GM12865 (cell line): Measurements from ENCODE around the gene EXOC1.
A peak's percentile ranks its signal among the peaks of the same experiment; 100 is the strongest.

Source experiments
- DNase-seq: peaks from one replicate; pipeline ENCODE4 v3.0.0; 2010; ENCODE audit warnings: low read depth
- H3K4me3 ChIP-seq: 2 replicates; pipeline ENCODE4 v1.5.1; 2011; ENCODE audit warnings: mild to moderate bottlenecking, low read depth, low read length, control low read depth
- TF ChIP-seq, protein P1 (sequence below): IDR thresholded peaks from 2 replicates; pipeline ENCODE4 v1.5.1; 2011; ENCODE audit warnings: low read length, control low read depth, low read depth, inconsistent platforms; ENCODE audit not compliant: insufficient read depth; ENCODE audit errors: missing control alignments

EXOC1 gene

GRCh38 chr4:55947254-55947882 lies 93.9 kb downstream of the EXOC1 start:
- TF ChIP-seq, protein P1, sequence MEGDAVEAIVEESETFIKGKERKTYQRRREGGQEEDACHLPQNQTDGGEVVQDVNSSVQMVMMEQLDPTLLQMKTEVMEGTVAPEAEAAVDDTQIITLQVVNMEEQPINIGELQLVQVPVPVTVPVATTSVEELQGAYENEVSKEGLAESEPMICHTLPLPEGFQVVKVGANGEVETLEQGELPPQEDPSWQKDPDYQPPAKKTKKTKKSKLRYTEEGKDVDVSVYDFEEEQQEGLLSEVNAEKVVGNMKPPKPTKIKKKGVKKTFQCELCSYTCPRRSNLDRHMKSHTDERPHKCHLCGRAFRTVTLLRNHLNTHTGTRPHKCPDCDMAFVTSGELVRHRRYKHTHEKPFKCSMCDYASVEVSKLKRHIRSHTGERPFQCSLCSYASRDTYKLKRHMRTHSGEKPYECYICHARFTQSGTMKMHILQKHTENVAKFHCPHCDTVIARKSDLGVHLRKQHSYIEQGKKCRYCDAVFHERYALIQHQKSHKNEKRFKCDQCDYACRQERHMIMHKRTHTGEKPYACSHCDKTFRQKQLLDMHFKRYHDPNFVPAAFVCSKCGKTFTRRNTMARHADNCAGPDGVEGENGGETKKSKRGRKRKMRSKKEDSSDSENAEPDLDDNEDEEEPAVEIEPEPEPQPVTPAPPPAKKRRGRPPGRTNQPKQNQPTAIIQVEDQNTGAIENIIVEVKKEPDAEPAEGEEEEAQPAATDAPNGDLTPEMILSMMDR, result no peak
- peak; percentile 78 for DNase-seq
- H3K4me3 ChIP-seq, result peak overlapping the region; percentile 78

- H3K4me3 ChIP-seq, result peak overlapping the region; percentile 78
- DNase-seq, result peak; percentile 78
- TF ChIP-seq, protein P1, result no peak
Measured at GRCh38 chr4:55947912-55948725, 94.7 kb downstream of the EXOC1 start.

DNA sequence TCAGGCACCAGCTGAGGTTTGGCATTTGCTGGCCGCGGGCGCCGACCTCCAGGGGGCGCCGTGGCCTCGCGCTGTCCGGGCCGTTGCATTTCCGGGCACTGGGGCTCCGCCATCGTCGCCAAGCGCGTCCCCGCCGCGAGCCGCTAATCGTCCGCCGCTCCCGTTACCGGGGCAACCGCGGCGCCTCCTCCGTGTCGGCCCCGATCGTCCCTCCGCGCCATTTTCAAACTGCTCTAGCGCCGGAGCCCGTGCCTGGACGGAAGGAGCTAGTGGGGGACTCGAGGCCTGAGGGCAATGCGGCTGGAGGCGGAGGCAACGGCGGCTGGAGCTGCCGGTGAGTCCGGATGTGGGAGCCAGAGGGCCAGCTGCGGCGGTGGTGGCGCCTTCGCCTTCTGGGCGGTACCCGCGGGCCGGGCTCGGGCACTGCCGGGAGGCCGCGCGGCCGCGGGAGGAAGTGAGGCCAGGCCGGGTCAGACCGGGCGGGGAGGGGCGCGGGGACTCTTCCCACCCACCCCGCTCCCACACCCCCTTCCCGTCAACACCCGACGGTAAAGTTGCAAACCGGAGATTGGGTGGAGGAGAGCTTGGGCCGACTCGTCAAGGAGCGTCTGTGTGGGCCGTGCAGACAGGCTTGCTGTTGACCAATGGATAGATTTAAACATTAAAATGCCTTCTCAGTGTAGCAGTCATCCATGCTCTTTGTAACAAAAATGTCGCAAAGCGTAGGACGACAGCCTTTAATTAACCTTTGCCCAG lies 95.5 kb downstream of the EXOC1 start, which contains the start of gene CEP135:
Gene CEP135 (plus strand): TSS at position 220 of the 756 bp plus-strand sequence. CDS start 3,186 bp downstream, outside the sequence.
- TF ChIP-seq, protein P1, result peak; percentile 96
- H3K4me3 ChIP-seq, result peak within 1 kb of the TSS; percentile 78
- DNase-seq, result peak; percentile 97

- H3K4me3 ChIP-seq, result peak overlapping the region; percentile 78
- TF ChIP-seq, protein P1, result no peak
- DNase-seq, result no peak
Measured at GRCh38 chr4:55949482-55949802, 96.0 kb downstream of the EXOC1 start.

DNA sequence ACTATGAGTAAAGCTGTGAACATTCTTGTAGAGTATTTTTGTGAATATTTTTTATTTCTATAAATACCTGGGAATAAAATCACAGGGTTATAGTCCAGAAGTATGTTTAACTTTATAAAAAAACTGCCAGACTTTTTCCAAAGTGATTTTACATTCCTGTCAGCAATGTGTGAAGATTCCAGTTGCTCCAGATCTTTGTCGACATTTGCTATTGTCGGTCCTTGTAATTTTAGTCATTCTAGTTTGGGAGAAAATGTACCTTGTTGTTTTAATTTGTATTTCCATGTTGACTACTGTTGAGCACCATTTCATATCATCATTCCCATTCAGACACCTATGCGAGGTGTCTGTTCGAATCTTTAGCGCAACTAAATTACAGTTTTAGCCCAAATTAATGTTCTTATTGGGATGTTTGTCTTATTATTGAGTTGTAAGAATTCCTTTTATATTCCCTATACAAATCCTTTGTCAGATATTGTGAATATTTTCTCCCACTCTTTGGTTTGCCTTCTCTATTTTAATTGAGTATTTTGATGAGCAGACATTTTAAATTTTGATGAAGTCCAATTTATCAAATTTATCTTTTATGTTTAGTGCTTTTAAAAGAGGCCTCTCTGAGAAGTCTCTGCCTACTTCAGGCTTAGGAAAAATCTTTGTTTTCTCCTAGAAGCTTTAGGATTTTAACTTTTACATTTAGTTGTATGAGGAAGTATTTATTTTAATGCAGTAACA lies 97.9 kb downstream of the EXOC1 start:
- H3K4me3 ChIP-seq, result no peak overlapping the region
- TF ChIP-seq, protein P1, result no peak
- no peak for DNase-seq
